T-cell (primary cell): ENCODE results near the gene PES1. TPM values are rescaled to one million over a fixed set of nuclear protein-coding genes. Genes with fewer than 3 reads are reported as not detected.
"Not testable (repeated sequence)": the region's sequence is repeated elsewhere in the genome, so short reads cannot be mapped to it uniquely, and the experiment has no call there.

ENCODE experiments used
- ATAC-seq, 4 experiments: fragments of 200-7000 bp in 3 of 4; fragments of 150-1000 bp in 1 of 4; cut with Tn5 transposase; replicated peaks in 1 of 4; 1 replicate in 3 of 4; 2 replicates in 1 of 4; pipeline ENCODE4 v1.10.0; 2021; ENCODE audit warnings: moderate library complexity in 3 of 4, mild to moderate bottlenecking in 2 of 4, moderate number of reproducible peaks in 1 of 4
- CTCF ChIA-PET, 2 donors: fragments of 300-600 bp; sonication (Branson Sonifier 250); formaldehyde crosslinking; loops; one replicate each; lab custom pipeline; 2022; ENCODE audit warnings: antibody characterized with exemption in 2 of 2; lab: Charles Lee
- POLR2A ChIA-PET, 2 donors: fragments of 300-600 bp; sonication (Branson Sonifier 250); formaldehyde crosslinking; loops; one replicate each; lab custom pipeline; 2022; ENCODE audit warnings: antibody characterized with exemption in 2 of 2; lab: Charles Lee
- DNase-seq, 35 experiments: peaks; one replicate each; pipeline versions ENCODE4 v3.0.0 to v3.0.0-alpha.2; 2013 to 2023
- H3K27ac ChIP-seq: one replicate; pipeline ENCODE4 v1.5.1; 2013; ENCODE audit warnings: low read length
- H3K27me3 ChIP-seq, 2 experiments: replicated peaks in 1 of 2; 1 replicate in 1 of 2; 2 replicates in 1 of 2; pipeline versions ENCODE4 v1.6.1 to v1.7.0; 2013; ENCODE audit warnings: low read length in 1 of 2, mixed read lengths in 1 of 2; ENCODE audit not compliant: control insufficient read depth in 2 of 2, insufficient read depth in 2 of 2; ENCODE audit errors: extremely low read depth in 1 of 2
- H3K36me3 ChIP-seq, 2 donors: 1 replicate in 1 of 2; 2 replicates in 1 of 2; pipeline versions ENCODE4 v1.6.1 to v1.7.0; 2013; ENCODE audit warnings: low read length in 1 of 2; ENCODE audit not compliant: control insufficient read depth in 2 of 2, insufficient read depth in 1 of 2; ENCODE audit errors: extremely low read depth in 1 of 2
- H3K4me1 ChIP-seq, 2 experiments: 1 replicate in 1 of 2; 2 replicates in 1 of 2; pipeline versions ENCODE4 v1.6.1 to v1.7.0; 2013; ENCODE audit warnings: low read length in 2 of 2, mixed read lengths in 1 of 2; ENCODE audit not compliant: insufficient read depth in 2 of 2, control insufficient read depth in 1 of 2; ENCODE audit errors: extremely low read depth in 1 of 2
- H3K4me3 ChIP-seq, 2 donors: 1 replicate in 1 of 2; 2 replicates in 1 of 2; pipeline versions ENCODE4 v1.5.1 to v1.7.0; 2013; ENCODE audit warnings: mild to moderate bottlenecking in 2 of 2, low read length in 1 of 2, moderate library complexity in 1 of 2; ENCODE audit not compliant: control insufficient read depth in 1 of 2; ENCODE audit errors: extremely low read depth in 1 of 2
- H3K9me3 ChIP-seq: 2 replicates; pipeline ENCODE4 v1.7.0; 2013
- H3K27ac Mint-ChIP-seq, 2 donors: one replicate each; pipeline ENCODE4 v1.8.0; 2020 to 2021; ENCODE audit warnings: mild to moderate bottlenecking in 2 of 2, mixed read lengths in 2 of 2
- H3K27me3 Mint-ChIP-seq, 2 donors: one replicate each; pipeline ENCODE4 v1.8.0; 2021 to 2022; ENCODE audit warnings: mixed read lengths in 2 of 2
- H3K36me3 Mint-ChIP-seq: one replicate; pipeline ENCODE4 v1.8.0; 2021; ENCODE audit warnings: mixed read lengths
- H3K4me1 Mint-ChIP-seq, 3 donors: one replicate each; pipeline ENCODE4 v1.8.0; 2020 to 2022; ENCODE audit warnings: mixed read lengths in 3 of 3, mild to moderate bottlenecking in 1 of 3
- H3K4me3 Mint-ChIP-seq, 3 donors: one replicate each; pipeline ENCODE4 v1.8.0; 2020 to 2022; ENCODE audit warnings: mild to moderate bottlenecking in 3 of 3, mixed read lengths in 3 of 3, moderate library complexity in 3 of 3
- H3K9me3 Mint-ChIP-seq, 3 donors: one replicate each; pipeline ENCODE4 v1.8.0; 2020 to 2022; ENCODE audit warnings: mixed read lengths in 3 of 3
- WGBS: methylation state at CpG from one replicate; pipeline ENCODE4 v1.1.5; 2013; ENCODE audit warnings: missing lambda C conversion rate; ENCODE audit not compliant: insufficient coverage; 5-methylcytosine and 5-hydroxymethylcytosine counted together
- total RNA-seq, 35 experiments: library from RNA in 6 of 35; stranded (reverse) in 6 of 35; fragments of 120-200 nt in 1 of 35; gene quantifications; one replicate each; pipeline versions ENCODE4 v1.2.1 to v1.2.4 and lab custom pipeline; 2013 to 2026

Gene PES1
- total RNA-seq, 5 donors from 2014 or later (not counting 1 experiment from before 2014, with no cell fraction given) = 36.0 to 66.2 (median 63.1) TPM

- POLR2A ChIA-PET = interaction anchor here in 1 of 2 donors (0.6 kb wide), 1 partner anchor 34 kb away, joined by 9 read pairs; no protein-coding TSS in a partner anchor
- CTCF ChIA-PET = interaction anchor here (0.5 to 3.5 kb wide), 9 partner anchors 44 to 636 kb away, joined by 3 to 26 read pairs (median 4); no protein-coding TSS in a partner anchor
- Mint-ChIP-seq H3K4me3 (peak within 1 kb of the TSS; percentile 81 to 85 (median 82)), H3K9me3 (peaks cover 0 to 4% (median 0%) of the 10 kb centered on the region in 3 donors), H3K27me3 (no peaks in the 10 kb centered on the region), H3K27ac (peak within 1 kb of the TSS; percentile 85 to 90), H3K36me3 (peaks cover 4% of the 10 kb centered on the region), H3K4me1 (peaks cover 13 to 24% (median 20%) of the 10 kb centered on the region in 3 donors)
- H3K4me1 ChIP-seq = peaks cover 6 to 34% of the 10 kb centered on the region in 2 experiments
- ATAC-seq = peak; percentile 85 to 92 (median 90)
- no peaks in the 10 kb centered on the region for H3K9me3 ChIP-seq
- H3K27me3 ChIP-seq = no peaks in the 10 kb centered on the region
- H3K36me3 ChIP-seq = no peaks in the 10 kb centered on the region
- peak; percentile 81 to 97 (median 89) for DNase-seq
- peak within 1 kb of the TSS; percentile 84 for H3K27ac ChIP-seq
- 3% methylated on average over 71 of the region's 75 CpGs for WGBS
- peak within 1 kb of the TSS; percentile 52 to 65 for H3K4me3 ChIP-seq
Observed at GRCh38 chr22:30635273-30636225, 43.8 kb upstream of the PES1 start, which contains the start of gene SLC35E4. SLC35E4 (plus strand) TSS chr22:30635781; CDS start chr22:30636451, 670 bp downstream.

- DNase-seq (peak; percentile 66 to 93 (median 85)), ATAC-seq (peak; percentile 62 to 68 (median 64))
- Mint-ChIP-seq H3K27ac (peak overlapping the region; percentile 85 to 90), H3K4me1 (peaks cover 13 to 24% (median 20%) of the 10 kb centered on the region in 3 donors), H3K27me3 (no peaks in the 10 kb centered on the region), H3K9me3 (peaks cover 0 to 4% (median 0%) of the 10 kb centered on the region in 3 donors), H3K4me3 (peak overlapping the region; percentile 75 to 85 (median 75)), H3K36me3 (peaks cover 4% of the 10 kb centered on the region)
- H3K4me1 ChIP-seq = peaks cover 6 to 34% of the 10 kb centered on the region in 2 experiments
- H3K4me3 ChIP-seq = peak overlapping the region; percentile 52
- 9% methylated on average over 24 of the region's 29 CpGs for WGBS
- ChIA-PET CTCF (interaction anchor here (0.6 to 3.5 kb wide), 16 partner anchors 25 to 918 kb away, joined by 3 to 26 read pairs (median 4); partner anchors contain the start of genes DUSP18 (in 1 of the 2), MORC2 (in 1 of the 2), OSBP2 (in 1 of the 2) and PES1 (in 1 of the 2)), POLR2A (interaction anchor here in 1 of 2 donors (0.6 kb wide), 1 partner anchor 1354 kb away, joined by 7 read pairs; no protein-coding TSS in a partner anchor)
- H3K27ac ChIP-seq = peak overlapping the region; percentile 84
- H3K27me3 ChIP-seq = no peaks in the 10 kb centered on the region
- H3K9me3 ChIP-seq = no peaks in the 10 kb centered on the region
- H3K36me3 ChIP-seq = no peaks in the 10 kb centered on the region
Observed at GRCh38 chr22:30634471-30635233, 42.9 kb upstream of the PES1 start.

- H3K27me3 Mint-ChIP-seq, H3K27ac ChIP-seq, POLR2A ChIA-PET, H3K9me3 Mint-ChIP-seq, CTCF ChIA-PET, H3K4me3 Mint-ChIP-seq, H3K27ac Mint-ChIP-seq, ATAC-seq, DNase-seq, H3K9me3 ChIP-seq, H3K36me3 ChIP-seq, H3K4me3 ChIP-seq, H3K27me3 ChIP-seq, H3K36me3 Mint-ChIP-seq: not testable (repeated sequence)
- peaks cover 4 to 15% (median 12%) of the 10 kb centered on the region in 3 donors for H3K4me1 Mint-ChIP-seq
- H3K4me1 ChIP-seq = peaks cover 6 to 20% of the 10 kb centered on the region in 2 experiments
- no CpG with 5 or more reads among the region's 31 CpGs for WGBS
Observed at GRCh38 chr22:30631469-30631868, 39.8 kb upstream of the PES1 start.

GRCh38 chr22:30628491-30628890 is 36.8 kb upstream of the PES1 start:
- Histone ChIP-seq H3K4me1 (no peaks in the 10 kb centered on the region), H3K36me3 (no peaks in the 10 kb centered on the region), H3K4me3 (no peak overlapping the region), H3K27me3 (no peaks in the 10 kb centered on the region), H3K9me3 (no peaks in the 10 kb centered on the region), H3K27ac (no peak overlapping the region)
- ATAC-seq (no peak), DNase-seq (no peak)
- no peaks in the 10 kb centered on the region for H3K4me1 Mint-ChIP-seq
- ChIA-PET POLR2A (interaction anchor here in 1 of 2 donors (0.6 kb wide), 1 partner anchor 117 kb away, joined by 3 read pairs; no protein-coding TSS in a partner anchor), CTCF (interaction anchor here in 1 of 2 donors (0.7 kb wide), 1 partner anchor 685 kb away, joined by 4 read pairs; no protein-coding TSS in a partner anchor)
- no CpG with 5 or more reads among the region's 4 CpGs for WGBS
- no peak overlapping the region for H3K27ac Mint-ChIP-seq
- H3K36me3 Mint-ChIP-seq = no peaks in the 10 kb centered on the region
- no peaks in the 10 kb centered on the region for H3K9me3 Mint-ChIP-seq
- no peaks in the 10 kb centered on the region for H3K27me3 Mint-ChIP-seq
- no peak overlapping the region for H3K4me3 Mint-ChIP-seq

- Mint-ChIP-seq H3K9me3 (no peaks in the 10 kb centered on the region), H3K4me1 (no peaks in the 10 kb centered on the region), H3K27ac (no peak overlapping the region), H3K4me3 (no peak overlapping the region), H3K36me3 (no peaks in the 10 kb centered on the region), H3K27me3 (no peaks in the 10 kb centered on the region)
- ATAC-seq (no peak), DNase-seq (no peak)
- ChIA-PET CTCF (interaction anchor here in 1 of 2 donors (0.7 kb wide), 1 partner anchor 14 kb away, joined by 4 read pairs; no protein-coding TSS in a partner anchor), POLR2A (interaction anchor here in 1 of 2 donors (0.5 kb wide), 1 partner anchor 443 kb away, joined by 5 read pairs; no protein-coding TSS in a partner anchor)
- Histone ChIP-seq H3K27me3 (no peaks in the 10 kb centered on the region), H3K4me3 (no peak overlapping the region), H3K4me1 (no peaks in the 10 kb centered on the region), H3K36me3 (no peaks in the 10 kb centered on the region), H3K9me3 (no peaks in the 10 kb centered on the region), H3K27ac (no peak overlapping the region)
- WGBS = 92% methylated on average over 4 of the region's 5 CpGs
Observed at GRCh38 chr22:30627471-30627870, 35.8 kb upstream of the PES1 start.
